ENCODE results near the gene PAX2. TPM values are rescaled to one million over a fixed set of nuclear protein-coding genes. Genes with fewer than 3 reads are reported as not detected.

PAX2 gene
- polyA plus RNA-seq, 4 donors: 0.09 TPM; not detected in 3

DNA sequence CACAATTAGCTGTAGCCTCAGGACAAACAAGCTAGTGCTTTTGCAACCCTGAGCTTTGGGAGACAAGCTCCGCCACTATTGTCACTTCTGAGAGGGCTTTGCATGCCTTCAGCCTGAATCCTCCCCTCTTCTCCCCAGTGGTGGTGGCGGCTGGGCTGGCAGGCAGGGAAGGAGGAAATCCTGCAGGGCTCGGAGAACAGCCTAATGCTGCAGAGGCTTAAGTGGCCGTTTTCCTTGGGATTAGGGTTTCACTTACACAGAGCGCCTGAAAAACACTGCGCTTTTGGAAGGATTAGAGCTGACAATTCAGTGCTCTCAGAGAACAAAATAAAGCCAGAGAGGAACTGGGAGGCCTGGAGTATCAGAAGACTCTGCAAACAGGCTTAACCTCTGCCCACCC is 71.3 kb downstream of the PAX2 start:
- Histone ChIP-seq H3K27ac (ENCODE audit: low read depth in 1 of 3, low read length in 2 of 3) (no peak overlapping the region), H3K4me1 (ENCODE audit: control insufficient read depth in 3 of 3, insufficient read depth in 2 of 3, low read depth in 1 of 3, low read length in 2 of 3) (no peaks in the 10 kb centered on the region), H3K36me3 (ENCODE audit: control insufficient read depth in 3 of 3, insufficient read depth in 2 of 3, low read depth in 1 of 3, low read length in 3 of 3) (no peaks in the 10 kb centered on the region), H3K4me3 (ENCODE audit: low read depth in 1 of 3, low read length in 3 of 3) (no peak overlapping the region), H3K27me3 (ENCODE audit: control insufficient read depth in 3 of 3, insufficient read depth in 3 of 3, low read length in 3 of 3) (peaks cover 0 to 57% (median 16%) of the 10 kb centered on the region in 3 donors), H3K9me3 (ENCODE audit: control insufficient read depth in 2 of 2, insufficient read depth in 1 of 2, low read depth in 1 of 2, low read length in 1 of 2) (no peaks in the 10 kb centered on the region)
- FAIRE-seq (no peak), DNase-seq (no peak)
- WGBS, 3 donors: 45 to 57% (median 46%) methylated on average over 6 of the region's 6 CpGs

DNA sequence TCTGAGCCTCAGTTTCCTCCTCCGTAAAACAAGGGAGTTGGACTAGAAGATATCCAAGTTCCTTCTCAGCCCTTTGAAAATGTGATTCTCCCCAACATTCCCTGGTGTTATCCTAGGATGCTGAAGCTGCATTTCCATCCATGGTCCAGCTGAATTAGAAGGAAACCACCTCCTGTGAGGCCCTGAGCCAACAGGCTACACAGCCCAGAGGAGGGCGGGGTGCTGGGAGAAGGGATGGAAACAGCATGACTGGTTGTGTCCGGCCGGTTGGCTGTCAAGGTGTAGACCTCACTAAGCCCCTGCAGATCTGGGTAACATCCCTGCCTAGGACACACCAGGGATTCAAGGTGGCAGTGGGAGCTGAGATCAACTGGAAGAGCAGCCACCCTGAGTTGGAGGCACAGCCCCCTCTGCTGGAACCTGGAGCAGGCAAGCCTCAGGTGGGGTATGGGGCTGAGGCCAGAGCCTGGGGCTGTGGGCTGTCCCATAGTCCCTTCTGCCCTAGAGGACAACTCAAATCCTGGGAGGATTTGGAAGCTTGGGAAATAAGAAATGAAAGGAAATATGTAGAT is 72.0 kb downstream of the PAX2 start:
- FAIRE-seq (no peak), DNase-seq (no peak)
- Histone ChIP-seq H3K9me3 (ENCODE audit: control insufficient read depth in 2 of 2, insufficient read depth in 1 of 2, low read depth in 1 of 2, low read length in 1 of 2) (no peaks in the 10 kb centered on the region), H3K4me1 (ENCODE audit: control insufficient read depth in 3 of 3, insufficient read depth in 2 of 3, low read depth in 1 of 3, low read length in 2 of 3) (no peaks in the 10 kb centered on the region), H3K27me3 (ENCODE audit: control insufficient read depth in 3 of 3, insufficient read depth in 3 of 3, low read length in 3 of 3) (peaks cover 0 to 50% (median 13%) of the 10 kb centered on the region in 3 donors), H3K36me3 (ENCODE audit: control insufficient read depth in 3 of 3, insufficient read depth in 2 of 3, low read depth in 1 of 3, low read length in 3 of 3) (no peaks in the 10 kb centered on the region), H3K27ac (ENCODE audit: low read depth in 1 of 3, low read length in 2 of 3) (no peak overlapping the region), H3K4me3 (ENCODE audit: low read depth in 1 of 3, low read length in 3 of 3) (no peak overlapping the region)
- 62 to 65% (median 64%) methylated on average over 4 of the region's 4 CpGs for WGBS, 3 donors

DNA sequence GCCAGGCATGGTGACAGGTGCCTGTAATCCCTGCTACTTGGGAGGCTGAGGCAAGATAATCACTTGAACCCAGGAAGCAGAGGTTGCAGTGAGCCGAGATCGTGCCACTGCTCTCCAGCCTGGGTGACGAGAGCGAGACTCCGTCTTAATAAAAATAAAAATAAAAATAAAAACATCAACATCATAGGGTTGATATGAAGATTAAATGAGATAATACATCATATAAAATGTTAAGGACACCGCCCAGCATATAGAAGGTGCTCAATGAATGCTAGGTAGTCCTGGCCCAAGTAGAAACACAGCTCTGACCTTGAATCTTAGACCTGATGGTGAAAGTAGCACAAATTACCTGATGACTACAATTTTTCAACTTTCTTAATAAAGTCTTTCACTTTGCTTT is 74.0 kb downstream of the PAX2 start:
- Histone ChIP-seq H3K27ac (ENCODE audit: low read depth in 1 of 3, low read length in 2 of 3) (no peak overlapping the region), H3K36me3 (ENCODE audit: control insufficient read depth in 3 of 3, insufficient read depth in 2 of 3, low read depth in 1 of 3, low read length in 3 of 3) (no peaks in the 10 kb centered on the region), H3K9me3 (ENCODE audit: control insufficient read depth in 2 of 2, insufficient read depth in 1 of 2, low read depth in 1 of 2, low read length in 1 of 2) (no peaks in the 10 kb centered on the region), H3K4me3 (ENCODE audit: low read depth in 1 of 3, low read length in 3 of 3) (no peak overlapping the region), H3K27me3 (ENCODE audit: control insufficient read depth in 3 of 3, insufficient read depth in 3 of 3, low read length in 3 of 3) (peaks cover 0 to 61% (median 26%) of the 10 kb centered on the region in 3 donors), H3K4me1 (ENCODE audit: control insufficient read depth in 3 of 3, insufficient read depth in 2 of 3, low read depth in 1 of 3, low read length in 2 of 3) (no peaks in the 10 kb centered on the region)
- WGBS, 3 donors: 84 to 94% (median 86%) methylated on average over 6 of the region's 6 CpGs
- no peak for DNase-seq
- FAIRE-seq: no peak

DNA sequence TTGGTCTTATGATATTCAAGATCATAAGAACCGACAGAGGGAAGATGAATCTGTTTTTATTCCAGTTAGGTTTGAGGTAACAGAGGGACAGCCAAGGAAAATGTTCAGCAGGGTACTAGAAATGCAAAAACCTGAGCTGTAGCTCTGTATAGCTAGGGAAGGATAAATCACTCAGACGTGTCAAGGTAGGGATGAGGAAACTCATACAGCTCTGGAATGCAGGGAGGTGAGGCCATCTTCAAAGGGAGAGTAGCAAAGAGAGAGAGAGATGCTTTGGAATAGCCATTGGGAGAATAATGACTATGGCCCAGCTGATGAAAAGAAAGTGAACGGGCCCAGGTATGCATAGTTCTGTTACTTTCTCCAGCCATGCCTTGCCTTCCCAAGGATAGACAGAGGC is 77.8 kb downstream of the PAX2 start:
- Histone ChIP-seq H3K36me3 (ENCODE audit: control insufficient read depth in 3 of 3, insufficient read depth in 2 of 3, low read depth in 1 of 3, low read length in 3 of 3) (no peaks in the 10 kb centered on the region), H3K27me3 (ENCODE audit: control insufficient read depth in 3 of 3, insufficient read depth in 3 of 3, low read length in 3 of 3) (peaks cover 10 to 67% (median 45%) of the 10 kb centered on the region in 3 donors), H3K27ac (ENCODE audit: low read depth in 1 of 3, low read length in 2 of 3) (no peak overlapping the region), H3K4me3 (ENCODE audit: low read depth in 1 of 3, low read length in 3 of 3) (no peak overlapping the region), H3K4me1 (ENCODE audit: control insufficient read depth in 3 of 3, insufficient read depth in 2 of 3, low read depth in 1 of 3, low read length in 2 of 3) (peaks cover 0 to 6% (median 6%) of the 10 kb centered on the region in 3 donors), H3K9me3 (ENCODE audit: control insufficient read depth in 2 of 2, insufficient read depth in 1 of 2, low read depth in 1 of 2, low read length in 1 of 2) (no peaks in the 10 kb centered on the region)
- WGBS, 3 donors: 49 to 53% (median 53%) methylated on average over 3 of the region's 3 CpGs
- FAIRE-seq: no peak
- DNase-seq: no peak

DNA sequence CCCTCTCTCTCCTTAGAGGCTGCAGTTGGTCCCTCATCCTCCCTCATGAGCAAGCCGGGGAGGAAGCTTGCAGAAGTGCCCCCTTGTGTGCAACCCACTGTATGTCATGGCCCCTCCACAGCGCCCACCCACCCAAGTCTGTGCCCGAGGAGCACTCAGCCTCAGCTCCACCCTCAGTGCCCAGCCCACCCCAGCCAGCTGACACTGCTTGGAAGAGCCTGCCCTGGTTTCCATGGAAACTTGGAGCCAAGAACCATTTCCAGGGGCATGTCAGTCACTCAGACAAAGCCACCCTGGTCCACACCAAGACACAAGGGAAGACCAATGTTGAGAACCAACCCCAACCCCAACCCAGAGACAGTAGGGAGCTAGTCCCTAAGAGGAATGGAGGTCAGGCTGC is 79.5 kb downstream of the PAX2 start:
- Histone ChIP-seq H3K27me3 (ENCODE audit: control insufficient read depth in 3 of 3, insufficient read depth in 3 of 3, low read length in 3 of 3) (peaks cover 13 to 78% (median 49%) of the 10 kb centered on the region in 3 donors), H3K4me3 (ENCODE audit: low read depth in 1 of 3, low read length in 3 of 3) (no peak overlapping the region), H3K4me1 (ENCODE audit: control insufficient read depth in 3 of 3, insufficient read depth in 2 of 3, low read depth in 1 of 3, low read length in 2 of 3) (peaks cover 0 to 8% (median 7%) of the 10 kb centered on the region in 3 donors), H3K36me3 (ENCODE audit: control insufficient read depth in 3 of 3, insufficient read depth in 2 of 3, low read depth in 1 of 3, low read length in 3 of 3) (no peaks in the 10 kb centered on the region), H3K9me3 (ENCODE audit: control insufficient read depth in 2 of 2, insufficient read depth in 1 of 2, low read depth in 1 of 2, low read length in 1 of 2) (no peaks in the 10 kb centered on the region), H3K27ac (ENCODE audit: low read depth in 1 of 3, low read length in 2 of 3) (no peak overlapping the region)
- FAIRE-seq: no peak
- DNase-seq: no peak
- 39 to 49% (median 39%) methylated on average over 3 of the region's 3 CpGs for whole genome bisulfite sequencing, 3 donors

DNA sequence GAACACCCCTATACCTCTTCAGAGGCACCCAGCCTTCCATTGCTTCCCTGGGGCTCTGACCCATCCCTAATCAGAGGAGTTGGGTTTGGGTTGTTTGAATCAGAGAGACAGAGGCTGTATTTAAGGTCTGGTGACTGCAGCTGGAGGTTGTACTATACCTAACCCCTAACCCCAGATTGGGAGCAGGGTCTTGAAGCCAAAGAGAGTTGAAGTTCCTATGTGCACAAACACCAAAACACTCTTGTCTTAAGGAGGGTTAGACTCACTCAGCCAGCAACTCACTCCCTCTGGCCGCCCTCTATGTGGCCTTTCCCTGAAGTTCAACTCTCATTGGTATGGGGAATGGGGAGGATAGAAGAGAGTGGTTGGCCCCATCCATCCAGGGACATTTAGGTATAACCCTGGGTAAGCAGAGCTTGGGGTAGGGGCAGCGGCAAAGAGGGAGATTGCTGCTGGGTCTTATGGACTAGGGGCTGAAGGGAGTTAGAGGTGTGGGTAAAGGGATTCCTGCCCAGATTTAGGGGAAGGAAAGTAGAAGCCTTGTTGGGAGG is 80.0 kb downstream of the PAX2 start:
- no peak overlapping the region for H3K4me3 ChIP-seq (ENCODE audit: low read depth in 1 of 3, low read length in 3 of 3)
- FAIRE-seq: no peak
- H3K4me1 ChIP-seq (ENCODE audit: control insufficient read depth in 3 of 3, insufficient read depth in 2 of 3, low read depth in 1 of 3, low read length in 2 of 3): peaks cover 0 to 8% (median 7%) of the 10 kb centered on the region in 3 donors
- DNase-seq: no peak
- H3K27me3 ChIP-seq (ENCODE audit: control insufficient read depth in 3 of 3, insufficient read depth in 3 of 3, low read length in 3 of 3): peaks cover 13 to 83% (median 54%) of the 10 kb centered on the region in 3 donors
- no peaks in the 10 kb centered on the region for H3K36me3 ChIP-seq (ENCODE audit: control insufficient read depth in 3 of 3, insufficient read depth in 2 of 3, low read depth in 1 of 3, low read length in 3 of 3)
- H3K27ac ChIP-seq (ENCODE audit: low read depth in 1 of 3, low read length in 2 of 3): no peak overlapping the region
- 22 to 30% (median 23%) methylated on average over 2 of the region's 2 CpGs for WGBS, 3 donors
- H3K9me3 ChIP-seq (ENCODE audit: control insufficient read depth in 2 of 2, insufficient read depth in 1 of 2, low read depth in 1 of 2, low read length in 1 of 2): no peaks in the 10 kb centered on the region

DNA sequence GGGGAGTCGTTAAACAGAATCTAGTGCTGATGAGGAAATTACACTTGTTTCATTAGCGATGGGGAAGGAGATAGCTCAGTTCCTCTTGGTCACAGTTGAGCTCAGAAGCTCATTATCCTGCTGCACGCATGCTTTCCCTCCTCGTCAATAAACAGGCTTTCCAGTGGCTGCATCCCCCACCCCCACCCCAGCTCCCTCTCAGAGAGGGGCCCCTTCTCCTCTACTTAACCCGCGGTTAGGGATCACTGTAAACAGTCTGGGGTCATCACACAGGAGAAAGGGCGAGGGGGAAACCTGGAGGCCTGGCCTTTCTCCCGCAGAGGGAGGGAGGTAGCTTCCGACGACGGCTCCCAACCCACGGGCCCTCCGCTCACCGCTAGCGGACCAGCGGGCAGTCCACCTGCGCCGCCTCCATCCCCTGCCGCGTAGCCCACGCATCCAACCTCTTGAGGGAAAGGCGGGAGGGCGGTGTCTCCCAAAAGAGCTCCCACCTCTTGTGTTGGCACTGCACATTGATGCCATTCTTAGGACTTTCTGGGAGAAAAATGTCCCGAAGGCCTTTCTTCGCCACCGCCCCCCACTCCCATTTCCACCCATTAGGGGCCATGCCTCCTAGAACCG is 80.8 kb downstream of the PAX2 start:
- H3K4me3 ChIP-seq (ENCODE audit: low read depth in 1 of 3, low read length in 3 of 3): peak overlapping the region in 1 of 3 donors; percentile 48

DNA sequence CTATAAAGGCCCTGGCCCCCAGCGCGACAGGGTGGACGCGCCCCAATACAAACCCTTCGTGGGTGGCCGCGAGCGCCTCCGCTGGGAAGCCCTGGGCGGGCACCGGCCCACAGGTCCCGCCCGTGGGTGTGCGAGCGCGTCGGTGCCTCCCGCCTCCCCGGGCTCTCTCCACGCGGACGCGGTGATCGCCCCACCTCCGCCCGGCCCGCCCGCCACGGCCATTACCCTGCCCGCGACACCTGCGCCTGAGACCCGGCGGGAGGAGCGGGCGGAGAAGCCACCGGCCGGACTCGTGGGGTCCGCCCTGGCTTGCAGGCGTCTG is 81.2 kb downstream of the PAX2 start:
- peaks cover 0 to 8% (median 7%) of the 10 kb centered on the region in 3 donors for H3K4me1 ChIP-seq (ENCODE audit: control insufficient read depth in 3 of 3, insufficient read depth in 2 of 3, low read depth in 1 of 3, low read length in 2 of 3)
- no peak overlapping the region for H3K27ac ChIP-seq (ENCODE audit: low read depth in 1 of 3, low read length in 2 of 3)
- WGBS, 3 donors: 1 to 5% (median 2%) methylated on average over 17 to 41 of the region's 41 CpGs
- DNase-seq (no peak), FAIRE-seq (no peak)
- H3K9me3 ChIP-seq (ENCODE audit: control insufficient read depth in 2 of 2, insufficient read depth in 1 of 2, low read depth in 1 of 2, low read length in 1 of 2): no peaks in the 10 kb centered on the region
- no peaks in the 10 kb centered on the region for H3K36me3 ChIP-seq (ENCODE audit: control insufficient read depth in 3 of 3, insufficient read depth in 2 of 3, low read depth in 1 of 3, low read length in 3 of 3)
- H3K27me3 ChIP-seq (ENCODE audit: control insufficient read depth in 3 of 3, insufficient read depth in 3 of 3, low read length in 3 of 3): peaks cover 13 to 87% (median 65%) of the 10 kb centered on the region in 3 donors
- H3K4me3 ChIP-seq (ENCODE audit: low read depth in 1 of 3, low read length in 3 of 3): peak overlapping the region in 2 of 3 donors; percentile 33 to 48

More for the DNA sequence above, 80.8 kb downstream of the PAX2 start:
- peaks cover 13 to 87% (median 62%) of the 10 kb centered on the region in 3 donors for H3K27me3 ChIP-seq (ENCODE audit: control insufficient read depth in 3 of 3, insufficient read depth in 3 of 3, low read length in 3 of 3)
- H3K27ac ChIP-seq (ENCODE audit: low read depth in 1 of 3, low read length in 2 of 3): no peak overlapping the region
- no peaks in the 10 kb centered on the region for H3K9me3 ChIP-seq (ENCODE audit: control insufficient read depth in 2 of 2, insufficient read depth in 1 of 2, low read depth in 1 of 2, low read length in 1 of 2)
- H3K4me1 ChIP-seq (ENCODE audit: control insufficient read depth in 3 of 3, insufficient read depth in 2 of 3, low read depth in 1 of 3, low read length in 2 of 3): peaks cover 0 to 8% (median 7%) of the 10 kb centered on the region in 3 donors
- 5 to 9% (median 6%) methylated on average over 22 to 27 of the region's 27 CpGs for WGBS, 3 donors
- H3K36me3 ChIP-seq (ENCODE audit: control insufficient read depth in 3 of 3, insufficient read depth in 2 of 3, low read depth in 1 of 3, low read length in 3 of 3): no peaks in the 10 kb centered on the region
- FAIRE-seq (no peak), DNase-seq (no peak)

All from small intestine (tissue), 7 donors.